Measurements from ENCODE around the gene AUH. TPM values are rescaled to one million over a fixed set of nuclear protein-coding genes. Genes with fewer than 3 reads are reported as not detected.

The AUH gene
- total and polyA plus RNA-seq, 8 donors = 13.6 to 33.7 (median 23.0) TPM

DNA sequence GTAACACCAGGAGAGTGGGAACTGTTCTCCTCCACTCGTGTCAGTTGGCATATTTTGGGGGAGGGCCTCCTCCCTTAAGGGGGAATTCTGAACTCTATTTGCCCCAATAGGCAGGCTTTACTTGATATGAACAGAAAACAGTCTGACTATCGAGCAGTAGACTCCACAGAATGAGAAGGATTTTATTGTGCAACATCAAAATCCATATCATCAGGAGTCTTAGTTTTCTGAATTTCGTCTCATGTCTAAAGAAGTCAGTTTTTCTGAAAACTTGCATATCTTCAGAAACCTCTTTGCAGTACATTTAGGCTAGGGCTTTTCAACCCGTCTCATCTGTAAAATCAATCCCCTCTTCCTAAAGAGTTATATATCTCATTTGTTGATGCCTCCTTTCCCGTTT lies 96.2 kb downstream of the AUH start:
- Histone ChIP-seq H3K4me1 (no peaks in the 10 kb centered on the region), H3K36me3 (no peaks in the 10 kb centered on the region), H3K27me3 (no peaks in the 10 kb centered on the region), H3K4me3 (no peak overlapping the region), H3K27ac (no peak overlapping the region), H3K9me3 (no peaks in the 10 kb centered on the region)
- intact Hi-C loops (cut with DNase I) = no loop called here
- DNase-seq = no peak
- ATAC-seq = no peak
- TF ChIP-seq, protein P1, sequence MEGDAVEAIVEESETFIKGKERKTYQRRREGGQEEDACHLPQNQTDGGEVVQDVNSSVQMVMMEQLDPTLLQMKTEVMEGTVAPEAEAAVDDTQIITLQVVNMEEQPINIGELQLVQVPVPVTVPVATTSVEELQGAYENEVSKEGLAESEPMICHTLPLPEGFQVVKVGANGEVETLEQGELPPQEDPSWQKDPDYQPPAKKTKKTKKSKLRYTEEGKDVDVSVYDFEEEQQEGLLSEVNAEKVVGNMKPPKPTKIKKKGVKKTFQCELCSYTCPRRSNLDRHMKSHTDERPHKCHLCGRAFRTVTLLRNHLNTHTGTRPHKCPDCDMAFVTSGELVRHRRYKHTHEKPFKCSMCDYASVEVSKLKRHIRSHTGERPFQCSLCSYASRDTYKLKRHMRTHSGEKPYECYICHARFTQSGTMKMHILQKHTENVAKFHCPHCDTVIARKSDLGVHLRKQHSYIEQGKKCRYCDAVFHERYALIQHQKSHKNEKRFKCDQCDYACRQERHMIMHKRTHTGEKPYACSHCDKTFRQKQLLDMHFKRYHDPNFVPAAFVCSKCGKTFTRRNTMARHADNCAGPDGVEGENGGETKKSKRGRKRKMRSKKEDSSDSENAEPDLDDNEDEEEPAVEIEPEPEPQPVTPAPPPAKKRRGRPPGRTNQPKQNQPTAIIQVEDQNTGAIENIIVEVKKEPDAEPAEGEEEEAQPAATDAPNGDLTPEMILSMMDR (IDR thresholded peaks at IDR 0.05) = no peak

DNA sequence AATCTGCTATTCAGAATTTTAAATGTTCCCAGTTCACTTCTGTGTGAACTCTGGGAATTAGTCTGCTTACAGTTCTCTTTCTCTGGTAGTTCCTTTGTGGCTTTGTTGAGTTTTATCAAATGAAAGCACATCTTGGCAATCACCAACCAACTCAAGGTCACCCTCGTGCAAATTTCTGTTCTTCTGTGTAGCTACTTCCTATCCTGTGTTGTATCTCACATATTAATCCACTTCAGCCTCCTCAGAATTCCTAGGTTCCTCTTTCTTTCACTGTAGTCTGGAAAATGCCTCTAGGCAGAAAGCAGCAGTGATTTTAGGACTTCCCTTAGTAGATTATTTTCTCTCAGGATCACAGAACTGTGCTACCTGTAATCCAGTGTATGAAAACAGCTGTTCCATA lies 100.3 kb downstream of the AUH start:
- no peaks in the 10 kb centered on the region for H3K9me3 ChIP-seq
- no peaks in the 10 kb centered on the region for H3K27me3 ChIP-seq
- H3K36me3 ChIP-seq = no peaks in the 10 kb centered on the region
- intact Hi-C loops (cut with DNase I) = no loop called here
- no peak overlapping the region for H3K27ac ChIP-seq
- peaks cover 0 to 6% of the 10 kb centered on the region in 2 donors for H3K4me1 ChIP-seq
- no peak overlapping the region for H3K4me3 ChIP-seq
- DNase-seq (no peak), ATAC-seq (peak; percentile 17)
- TF ChIP-seq, protein P1 (IDR thresholded peaks at IDR 0.05) = no peak

DNA sequence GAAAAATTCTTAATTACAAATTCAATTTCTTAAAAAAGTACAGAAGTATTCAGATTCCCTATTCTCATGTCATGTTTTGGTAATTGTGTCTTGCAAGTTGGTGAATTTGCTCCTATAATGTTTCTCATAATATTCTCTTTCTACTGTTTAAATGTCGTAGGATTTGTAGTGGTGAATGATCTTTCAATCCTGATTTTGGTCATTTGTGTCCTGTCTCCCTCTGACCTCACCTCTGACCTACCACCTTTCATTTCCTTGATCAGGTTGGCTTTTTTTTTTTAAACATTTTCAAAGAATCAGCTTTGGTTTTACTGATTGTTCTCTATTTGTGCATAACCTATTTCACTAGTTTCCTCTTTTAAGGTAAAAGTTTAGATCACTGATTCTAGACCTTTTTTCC lies 102.6 kb downstream of the AUH start:
- Histone ChIP-seq H3K4me3 (no peak overlapping the region), H3K4me1 (peaks cover 0 to 6% of the 10 kb centered on the region in 2 donors), H3K27ac (no peak overlapping the region), H3K36me3 (no peaks in the 10 kb centered on the region), H3K27me3 (no peaks in the 10 kb centered on the region), H3K9me3 (no peaks in the 10 kb centered on the region)
- ATAC-seq = no peak
- DNase-seq = no peak
- intact Hi-C loops (cut with DNase I) = no loop called here
- TF ChIP-seq, protein P1 (IDR thresholded peaks at IDR 0.05) = no peak

DNA sequence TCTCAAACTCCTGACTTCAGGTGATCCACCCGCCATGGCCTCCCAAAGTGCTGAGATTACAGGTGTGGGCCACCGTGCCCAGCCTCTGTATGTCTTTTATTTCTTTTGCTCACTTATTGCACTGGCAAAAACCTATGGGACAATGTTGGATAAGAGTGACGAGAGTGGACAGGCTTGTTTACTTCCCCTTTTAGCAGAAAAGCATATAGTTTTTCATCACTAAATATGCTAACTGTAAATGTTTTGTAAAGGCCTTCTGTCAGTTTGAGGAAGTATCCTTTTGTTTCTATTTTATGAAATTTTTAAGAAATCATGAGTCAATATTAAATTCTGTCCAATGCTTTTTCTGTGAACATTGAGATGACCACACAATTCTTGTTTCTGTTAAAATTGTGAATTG lies 103.3 kb downstream of the AUH start:
- Histone ChIP-seq H3K4me3 (no peak overlapping the region), H3K27ac (peak overlapping the region in 1 of 2 donors; percentile 20), H3K36me3 (no peaks in the 10 kb centered on the region), H3K4me1 (peaks cover 0 to 6% of the 10 kb centered on the region in 2 donors), H3K9me3 (no peaks in the 10 kb centered on the region), H3K27me3 (no peaks in the 10 kb centered on the region)
- TF ChIP-seq, protein P1 (IDR thresholded peaks at IDR 0.05) = no peak
- DNase-seq (no peak), ATAC-seq (peak; percentile 39)
- intact Hi-C loops (cut with DNase I) = no loop called here

DNA sequence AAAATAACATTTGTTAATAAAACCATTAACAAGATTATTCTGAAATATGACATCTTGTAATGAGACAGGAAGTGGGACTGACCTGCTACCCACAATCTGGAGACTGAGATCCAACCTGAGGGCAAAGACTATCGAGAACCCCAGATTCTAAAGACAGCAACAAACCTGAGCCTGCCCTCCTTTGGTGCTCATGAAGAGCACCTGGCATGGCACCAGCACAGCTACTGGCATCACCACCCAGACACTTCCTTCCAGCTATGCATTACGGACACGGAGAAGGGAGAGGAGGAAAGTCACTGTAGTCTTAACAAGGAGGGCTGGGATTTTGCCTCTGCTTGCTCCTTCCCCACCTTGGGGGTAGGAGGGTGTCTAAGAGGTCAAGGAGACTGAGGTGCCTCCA lies 105.5 kb downstream of the AUH start:
- Histone ChIP-seq H3K4me1 (peaks cover 0 to 6% of the 10 kb centered on the region in 2 donors), H3K4me3 (no peak overlapping the region), H3K27ac (no peak overlapping the region), H3K27me3 (no peaks in the 10 kb centered on the region), H3K9me3 (no peaks in the 10 kb centered on the region), H3K36me3 (no peaks in the 10 kb centered on the region)
- TF ChIP-seq, protein P1 (IDR thresholded peaks at IDR 0.05) = no peak
- ATAC-seq (no peak), DNase-seq (no peak)
- intact Hi-C loops (cut with DNase I) = no loop called here
